ENCODE data around the gene FAM210A. TPM values are rescaled to one million over a fixed set of nuclear protein-coding genes. Genes with fewer than 3 reads are reported as not detected.
"Not testable (repeated sequence)": the region's sequence is repeated elsewhere in the genome, so short reads cannot be mapped to it uniquely, and the experiment has no call there.

FAM210A gene
- total RNA-seq, 1 donor from 2014 or later = 48.4 TPM

- intact Hi-C loops (cut with DNase I) = no loop called here
- DNase-seq (ENCODE audit: low spot score) = no peak
These were observed 13.8 kb downstream of the FAM210A start for GRCh38 chr18:13712400-13713131.

- intact Hi-C loops (cut with DNase I) = no loop called here
- DNase-seq (ENCODE audit: low spot score) = no peak
These were observed 15.9 kb downstream of the FAM210A start for GRCh38 chr18:13710414-13710831.

- intact Hi-C loops (cut with DNase I) = no loop called here
- DNase-seq (ENCODE audit: low spot score) = no peak
These were observed 22.5 kb downstream of the FAM210A start for GRCh38 chr18:13703899-13704298.

GRCh38 chr18:13700153-13700552, 26.2 kb downstream of the FAM210A start:
- no peak for DNase-seq (ENCODE audit: low spot score)
- intact Hi-C loops (cut with DNase I) = no loop called here

GRCh38 chr18:13696961-13697360, 29.4 kb downstream of the FAM210A start:
- intact Hi-C loops (cut with DNase I) = no loop called here
- DNase-seq (ENCODE audit: low spot score) = no peak

GRCh38 chr18:13695337-13695736, 31.0 kb downstream of the FAM210A start:
- DNase-seq (ENCODE audit: low spot score) = not testable (repeated sequence)

GRCh38 chr18:13690060-13690459, 36.3 kb downstream of the FAM210A start:
- DNase-seq (ENCODE audit: low spot score) = not testable (repeated sequence)

More at GRCh38 chr18:13695337-13695736, 31.0 kb downstream of the FAM210A start:
- intact Hi-C loops (cut with DNase I) = not testable (repeated sequence)

GRCh38 chr18:13688191-13689136, 37.9 kb downstream of the FAM210A start:
- no peak for DNase-seq (ENCODE audit: low spot score)

More at GRCh38 chr18:13690060-13690459, 36.3 kb downstream of the FAM210A start:
- intact Hi-C loops (cut with DNase I) = not testable (repeated sequence)

GRCh38 chr18:13684546-13684945, 41.8 kb downstream of the FAM210A start:
- intact Hi-C loops (cut with DNase I) = no loop called here

More at GRCh38 chr18:13688191-13689136, 37.9 kb downstream of the FAM210A start:
- intact Hi-C loops (cut with DNase I) = no loop called here

GRCh38 chr18:13681701-13682100, 44.7 kb downstream of the FAM210A start:
- DNase-seq (ENCODE audit: low spot score) = no peak
- intact Hi-C loops (cut with DNase I) = no loop called here

More at GRCh38 chr18:13684546-13684945, 41.8 kb downstream of the FAM210A start:
- DNase-seq (ENCODE audit: low spot score) = no peak

- DNase-seq (ENCODE audit: low spot score) = no peak
- intact Hi-C loops (cut with DNase I) = no loop called here
These were observed 45.7 kb downstream of the FAM210A start for GRCh38 chr18:13680612-13681011.

- intact Hi-C loops (cut with DNase I); DNase-seq (ENCODE audit: low spot score): not testable (repeated sequence)
These were observed 49.0 kb downstream of the FAM210A start for GRCh38 chr18:13677350-13677749.

GRCh38 chr18:13676471-13676870, 49.9 kb downstream of the FAM210A start:
- DNase-seq (ENCODE audit: low spot score) = no peak
- intact Hi-C loops (cut with DNase I) = no loop called here

- no peak for DNase-seq (ENCODE audit: low spot score)
- intact Hi-C loops (cut with DNase I) = no loop called here
These were observed 53.7 kb downstream of the FAM210A start for GRCh38 chr18:13672657-13673056.

GRCh38 chr18:13661779-13662256, 64.5 kb downstream of the FAM210A start:
- intact Hi-C loops (cut with DNase I) = loop anchor here (5.0 kb wide), 1 partner anchor 65 kb away; the partner anchor contains the start of genes FAM210A and RNMT

GRCh38 chr18:13661051-13661778, 65.1 kb downstream of the FAM210A start:
- DNase-seq (ENCODE audit: low spot score) = no peak
- intact Hi-C loops (cut with DNase I) = loop anchor here (5.0 kb wide), 1 partner anchor 66 kb away; the partner anchor contains the start of genes FAM210A and RNMT

More at GRCh38 chr18:13661779-13662256, 64.5 kb downstream of the FAM210A start:
- DNase-seq (ENCODE audit: low spot score) = no peak

- no peak for DNase-seq (ENCODE audit: low spot score)
- intact Hi-C loops (cut with DNase I) = loop anchor here (5.0 kb wide), 1 partner anchor 67 kb away; the partner anchor contains the start of genes FAM210A and RNMT
These were observed 65.8 kb downstream of the FAM210A start for GRCh38 chr18:13660510-13660909.

GRCh38 chr18:13658436-13659204, 67.7 kb downstream of the FAM210A start:
- intact Hi-C loops (cut with DNase I) = no loop called here
- DNase-seq (ENCODE audit: low spot score) = no peak

Measured in cardiac septum (tissue), 1 donor.